Measurements from ENCODE around the gene TES. TPM values are rescaled to one million over a fixed set of nuclear protein-coding genes. Genes with fewer than 3 reads are reported as not detected.

Gene TES
- polyA plus RNA-seq, 1 experiment, result 93.2 TPM

GRCh38 chr7:116196947-116197346 lies 13.4 kb upstream of the TES start:
- no peak for DNase-seq (ENCODE audit: low read depth)
- ChIA-PET CTCF (interaction anchor here (0.6 to 1.2 kb wide), 2 partner anchors 39 to 1203 kb away, joined by 3 read pairs; no protein-coding TSS in a partner anchor), POLR2A (interaction anchor here (0.5 kb wide), 1 partner anchor 33 kb away, joined by 3 read pairs; no protein-coding TSS in a partner anchor)
- Histone ChIP-seq H3K27me3 (ENCODE audit: control insufficient read depth, insufficient read depth, low read length) (no peaks in the 10 kb centered on the region), H3K4me3 (ENCODE audit: low read depth, low read length) (no peak overlapping the region), H3K36me3 (ENCODE audit: control insufficient read depth, insufficient read depth, low read length) (no peaks in the 10 kb centered on the region)
- TF ChIP-seq CTCF (IDR thresholded peaks at IDR 0.05; ENCODE audit: insufficient read depth, low read depth, low read length), result no peak

GRCh38 chr7:116197360-116197759 lies 13.0 kb upstream of the TES start:
- TF ChIP-seq CTCF (IDR thresholded peaks at IDR 0.05; ENCODE audit: insufficient read depth, low read depth, low read length), result no peak
- ChIA-PET CTCF (interaction anchor here (0.6 to 2.2 kb wide), 3 partner anchors 13 to 1203 kb away, joined by 3 to 7 read pairs (median 3); partner anchors contain the start of gene TES), POLR2A (interaction anchor here (0.5 kb wide), 1 partner anchor 32 kb away, joined by 3 read pairs; no protein-coding TSS in a partner anchor)
- no peaks in the 10 kb centered on the region for H3K27me3 ChIP-seq (ENCODE audit: control insufficient read depth, insufficient read depth, low read length)
- H3K4me3 ChIP-seq (ENCODE audit: low read depth, low read length), result no peak overlapping the region
- no peaks in the 10 kb centered on the region for H3K36me3 ChIP-seq (ENCODE audit: control insufficient read depth, insufficient read depth, low read length)
- peak; percentile 61 for DNase-seq (ENCODE audit: low read depth)

- no peak for TF ChIP-seq CTCF (IDR thresholded peaks at IDR 0.05; ENCODE audit: insufficient read depth, low read depth, low read length)
- no peak for DNase-seq (ENCODE audit: low read depth)
- Histone ChIP-seq H3K27me3 (ENCODE audit: control insufficient read depth, insufficient read depth, low read length) (no peaks in the 10 kb centered on the region), H3K4me3 (ENCODE audit: low read depth, low read length) (no peak overlapping the region), H3K36me3 (ENCODE audit: control insufficient read depth, insufficient read depth, low read length) (no peaks in the 10 kb centered on the region)
- POLR2A ChIA-PET, result no interaction called here
- CTCF ChIA-PET, result interaction anchor here (1.0 to 2.2 kb wide), 5 partner anchors 11 to 37 kb away, joined by 4 to 7 read pairs (median 4); partner anchors contain the start of gene TES
Observed at GRCh38 chr7:116198748-116199410, 11.5 kb upstream of the TES start.

GRCh38 chr7:116200963-116201362 lies 9.4 kb upstream of the TES start:
- POLR2A ChIA-PET, result interaction anchor here (0.6 kb wide), 1 partner anchor 1328 kb away, joined by 3 read pairs; no protein-coding TSS in a partner anchor

More at GRCh38 chr7:116200963-116201362, 9.4 kb upstream of the TES start:
- no peaks in the 10 kb centered on the region for H3K36me3 ChIP-seq (ENCODE audit: control insufficient read depth, insufficient read depth, low read length)
- CTCF ChIA-PET, result interaction anchor here (0.7 to 0.9 kb wide), 3 partner anchors 10 to 391 kb away, joined by 3 read pairs; partner anchors contain the start of gene TES
- DNase-seq (ENCODE audit: low read depth), result no peak
- no peaks in the 10 kb centered on the region for H3K27me3 ChIP-seq (ENCODE audit: control insufficient read depth, insufficient read depth, low read length)
- no peak for TF ChIP-seq CTCF (IDR thresholded peaks at IDR 0.05; ENCODE audit: insufficient read depth, low read depth, low read length)
- H3K4me3 ChIP-seq (ENCODE audit: low read depth, low read length), result no peak overlapping the region
